Astrocyte of the spinal cord (primary cell): ENCODE measurements around the gene GLUL.

Experiments
- DNase-seq: peaks from one replicate; pipeline ENCODE4 v3.0.0; 2011; ENCODE audit warnings: low read depth, low spot score
- H3K4me3 ChIP-seq: 2 replicates; pipeline ENCODE4 v1.5.1; 2011; ENCODE audit warnings: low read depth, mild to moderate bottlenecking, low read length, moderate library complexity
- CTCF ChIP-seq: IDR thresholded peaks from 2 replicates; pipeline ENCODE4 v1.5.1; 2012; ENCODE audit warnings: low read depth, mild to moderate bottlenecking, low read length, inconsistent platforms
- in situ Hi-C: cut with HindIII; loops from 2 replicates; pipeline ENCODE4 v1.10.0; 2017; ENCODE audit warnings: low sequenced_read_pairs

The GLUL gene

GRCh38 chr1:182426442-182427430 is 35.1 kb upstream of the GLUL start:
- in situ Hi-C loops, result no loop called here
- DNase-seq, result no peak
- TF ChIP-seq CTCF, result no peak
- no peak overlapping the region for H3K4me3 ChIP-seq

GRCh38 chr1:182415789-182416188 is 24.2 kb upstream of the GLUL start:
- no peak for TF ChIP-seq CTCF
- no peak overlapping the region for H3K4me3 ChIP-seq
- DNase-seq, result no peak
- in situ Hi-C loops, result no loop called here

- no peak for DNase-seq
- TF ChIP-seq CTCF, result no peak
- in situ Hi-C loops, result no loop called here
- no peak overlapping the region for H3K4me3 ChIP-seq
Observed at GRCh38 chr1:182413969-182414368, 22.4 kb upstream of the GLUL start.

GRCh38 chr1:182413486-182413885 is 21.9 kb upstream of the GLUL start:
- no peak overlapping the region for H3K4me3 ChIP-seq
- TF ChIP-seq CTCF, result no peak
- DNase-seq, result no peak
- in situ Hi-C loops, result no loop called here

- H3K4me3 ChIP-seq, result no peak overlapping the region
- DNase-seq, result no peak
- in situ Hi-C loops, result no loop called here
- no peak for TF ChIP-seq CTCF
Observed at GRCh38 chr1:182410620-182411273, 19.2 kb upstream of the GLUL start.

GRCh38 chr1:182410138-182410537 is 18.5 kb upstream of the GLUL start:
- in situ Hi-C loops, result no loop called here
- TF ChIP-seq CTCF, result no peak
- no peak for DNase-seq
- H3K4me3 ChIP-seq, result no peak overlapping the region
